Activated T-helper 17 cell treated with anti-CD3 and anti-CD28 coated beads, Interleukin-2, amount 50 U/mL, for 72 hours (primary cell): Measurements from ENCODE around the gene PAEP. TPM values are rescaled to one million over a fixed set of nuclear protein-coding genes. Genes with fewer than 3 reads are reported as not detected.

Experiments used
- ATAC-seq: fragments of 150-1000 bp; cut with Tn5 transposase; replicated peaks from 2 replicates; pipeline ENCODE4 v1.10.0; 2021; ENCODE audit warnings: mild to moderate bottlenecking, moderate library complexity
- H3K27ac Mint-ChIP-seq: one replicate; pipeline ENCODE4 v1.8.0; 2022; ENCODE audit warnings: mixed read lengths
- H3K27me3 Mint-ChIP-seq: one replicate; pipeline ENCODE4 v1.8.0; 2022; ENCODE audit warnings: mixed read lengths
- H3K36me3 Mint-ChIP-seq: one replicate; pipeline ENCODE4 v1.8.0; 2022; ENCODE audit warnings: low read depth, mild to moderate bottlenecking, mixed read lengths
- H3K4me1 Mint-ChIP-seq: one replicate; pipeline ENCODE4 v1.8.0; 2022; ENCODE audit warnings: mixed read lengths
- H3K4me3 Mint-ChIP-seq: one replicate; pipeline ENCODE4 v1.8.0; 2022; ENCODE audit warnings: mild to moderate bottlenecking, mixed read lengths
- H3K9me3 Mint-ChIP-seq: one replicate; pipeline ENCODE4 v1.8.0; 2022; ENCODE audit warnings: mixed read lengths
- total RNA-seq, 2 donors: library from RNA; stranded (reverse); gene quantifications; one replicate each; pipeline ENCODE4 v1.2.3, GENCODE V29; 2022

PAEP gene
- total RNA-seq, 2 donors from 2014 or later: not detected

- no peaks in the 10 kb centered on the region for H3K4me1 Mint-ChIP-seq
- peaks cover 16% of the 10 kb centered on the region for H3K27me3 Mint-ChIP-seq
- no peak overlapping the region for H3K4me3 Mint-ChIP-seq
- no peak for ATAC-seq
- no peak overlapping the region for H3K27ac Mint-ChIP-seq
- H3K36me3 Mint-ChIP-seq: no peaks in the 10 kb centered on the region
- no peaks in the 10 kb centered on the region for H3K9me3 Mint-ChIP-seq
Observed at GRCh38 chr9:135572233-135572632, 10.7 kb downstream of the PAEP start.

- Mint-ChIP-seq H3K27me3 (peaks cover 14% of the 10 kb centered on the region), H3K27ac (no peak overlapping the region), H3K9me3 (no peaks in the 10 kb centered on the region), H3K4me3 (no peak overlapping the region), H3K36me3 (no peaks in the 10 kb centered on the region), H3K4me1 (no peaks in the 10 kb centered on the region)
- no peak for ATAC-seq
Observed at GRCh38 chr9:135573124-135573523, 11.6 kb downstream of the PAEP start.

GRCh38 chr9:135574331-135574730, 12.8 kb downstream of the PAEP start:
- no peaks in the 10 kb centered on the region for H3K4me1 Mint-ChIP-seq
- no peak overlapping the region for H3K27ac Mint-ChIP-seq

DNA sequence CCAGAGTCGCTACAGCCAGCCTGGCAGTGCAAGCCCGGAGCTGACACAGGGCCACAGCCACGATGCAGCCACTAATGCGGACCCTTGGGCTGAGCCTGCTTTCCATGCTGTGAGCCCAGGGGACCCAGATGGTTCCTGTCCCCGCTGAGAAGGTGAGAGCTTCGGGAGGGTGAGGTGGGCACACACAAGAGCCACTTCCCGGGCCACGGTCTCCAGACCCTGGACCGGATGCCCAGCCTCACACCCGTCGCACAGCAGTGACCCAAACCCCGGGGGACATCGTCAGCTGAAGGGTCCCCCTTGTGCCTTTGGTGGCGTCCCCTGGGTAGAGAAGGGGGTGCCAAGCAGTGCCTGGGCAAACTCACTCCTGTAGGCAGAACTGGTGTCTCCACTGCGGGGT, 13.4 kb downstream of the PAEP start:
- no peaks in the 10 kb centered on the region for H3K9me3 Mint-ChIP-seq
- no peaks in the 10 kb centered on the region for H3K36me3 Mint-ChIP-seq
- no peak for ATAC-seq
- H3K4me3 Mint-ChIP-seq: no peak overlapping the region
- no peaks in the 10 kb centered on the region for H3K4me1 Mint-ChIP-seq
- no peak overlapping the region for H3K27ac Mint-ChIP-seq
- H3K27me3 Mint-ChIP-seq: peaks cover 10% of the 10 kb centered on the region

More at GRCh38 chr9:135574331-135574730, 12.8 kb downstream of the PAEP start:
- no peak for ATAC-seq
- H3K9me3 Mint-ChIP-seq: no peaks in the 10 kb centered on the region
- no peak overlapping the region for H3K4me3 Mint-ChIP-seq
- H3K27me3 Mint-ChIP-seq: peaks cover 10% of the 10 kb centered on the region
- no peaks in the 10 kb centered on the region for H3K36me3 Mint-ChIP-seq

DNA sequence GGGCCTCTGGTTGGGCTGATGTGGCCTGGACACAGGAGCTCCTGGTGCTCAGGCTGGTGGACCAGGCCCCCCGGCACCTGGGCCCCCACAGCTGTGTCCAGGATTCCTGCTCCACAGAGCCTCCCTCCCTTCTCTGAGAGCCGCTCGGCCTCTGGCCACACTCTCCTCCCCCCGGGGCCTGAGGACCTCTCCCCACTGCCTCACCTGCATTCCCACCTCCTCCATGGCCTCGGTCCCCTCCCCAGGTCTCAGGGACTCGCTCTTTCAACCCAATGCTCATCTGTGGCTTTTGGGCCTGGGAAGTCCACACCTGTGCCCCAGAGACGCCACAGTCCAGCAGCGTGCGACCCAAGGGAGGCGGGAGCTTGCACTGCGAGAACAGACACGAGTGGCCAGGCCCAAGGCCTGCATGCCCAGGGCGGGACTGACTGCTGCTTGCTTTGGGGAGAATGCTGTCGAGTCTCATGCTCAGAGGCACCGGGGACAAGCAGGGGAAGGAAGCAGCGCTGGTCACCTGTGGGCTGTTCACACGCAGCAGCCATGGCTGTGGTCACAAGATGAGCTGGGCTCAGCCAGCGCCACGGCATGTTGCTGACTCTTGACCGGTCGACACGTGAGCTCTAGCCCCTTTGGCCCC, 14.6 kb downstream of the PAEP start:
- no peak overlapping the region for H3K4me3 Mint-ChIP-seq

GRCh38 chr9:135577256-135577655, 15.7 kb downstream of the PAEP start:
- Mint-ChIP-seq H3K4me3 (no peak overlapping the region), H3K4me1 (no peaks in the 10 kb centered on the region), H3K36me3 (no peaks in the 10 kb centered on the region), H3K27ac (no peak overlapping the region), H3K27me3 (peaks cover 7% of the 10 kb centered on the region), H3K9me3 (no peaks in the 10 kb centered on the region)
- ATAC-seq: no peak

More for the DNA sequence above, 14.6 kb downstream of the PAEP start:
- Mint-ChIP-seq H3K9me3 (no peaks in the 10 kb centered on the region), H3K4me1 (no peaks in the 10 kb centered on the region), H3K36me3 (no peaks in the 10 kb centered on the region), H3K27me3 (peaks cover 4% of the 10 kb centered on the region), H3K27ac (no peak overlapping the region)
- no peak for ATAC-seq

GRCh38 chr9:135579356-135579755, 17.8 kb downstream of the PAEP start:
- Mint-ChIP-seq H3K4me1 (no peaks in the 10 kb centered on the region), H3K4me3 (no peak overlapping the region), H3K27me3 (peaks cover 7% of the 10 kb centered on the region), H3K36me3 (no peaks in the 10 kb centered on the region), H3K27ac (no peak overlapping the region), H3K9me3 (no peaks in the 10 kb centered on the region)
- ATAC-seq: no peak

- H3K9me3 Mint-ChIP-seq: no peaks in the 10 kb centered on the region
- no peaks in the 10 kb centered on the region for H3K36me3 Mint-ChIP-seq
- H3K27ac Mint-ChIP-seq: no peak overlapping the region
- ATAC-seq: no peak
- no peaks in the 10 kb centered on the region for H3K4me1 Mint-ChIP-seq
- H3K27me3 Mint-ChIP-seq: peaks cover 10% of the 10 kb centered on the region
- H3K4me3 Mint-ChIP-seq: no peak overlapping the region
Observed at GRCh38 chr9:135579889-135580660, 18.5 kb downstream of the PAEP start.

GRCh38 chr9:135580664-135581380, 19.3 kb downstream of the PAEP start:
- H3K4me1 Mint-ChIP-seq: no peaks in the 10 kb centered on the region
- H3K9me3 Mint-ChIP-seq: no peaks in the 10 kb centered on the region
- H3K4me3 Mint-ChIP-seq: no peak overlapping the region
- H3K27me3 Mint-ChIP-seq: peaks cover 10% of the 10 kb centered on the region
- no peaks in the 10 kb centered on the region for H3K36me3 Mint-ChIP-seq
- no peak for ATAC-seq
- no peak overlapping the region for H3K27ac Mint-ChIP-seq

- no peak overlapping the region for H3K27ac Mint-ChIP-seq
- H3K4me1 Mint-ChIP-seq: no peaks in the 10 kb centered on the region
- peaks cover 7% of the 10 kb centered on the region for H3K27me3 Mint-ChIP-seq
- H3K36me3 Mint-ChIP-seq: no peaks in the 10 kb centered on the region
- no peak for ATAC-seq
- H3K4me3 Mint-ChIP-seq: no peak overlapping the region
- H3K9me3 Mint-ChIP-seq: no peaks in the 10 kb centered on the region
Observed at GRCh38 chr9:135581636-135582426, 20.3 kb downstream of the PAEP start.

DNA sequence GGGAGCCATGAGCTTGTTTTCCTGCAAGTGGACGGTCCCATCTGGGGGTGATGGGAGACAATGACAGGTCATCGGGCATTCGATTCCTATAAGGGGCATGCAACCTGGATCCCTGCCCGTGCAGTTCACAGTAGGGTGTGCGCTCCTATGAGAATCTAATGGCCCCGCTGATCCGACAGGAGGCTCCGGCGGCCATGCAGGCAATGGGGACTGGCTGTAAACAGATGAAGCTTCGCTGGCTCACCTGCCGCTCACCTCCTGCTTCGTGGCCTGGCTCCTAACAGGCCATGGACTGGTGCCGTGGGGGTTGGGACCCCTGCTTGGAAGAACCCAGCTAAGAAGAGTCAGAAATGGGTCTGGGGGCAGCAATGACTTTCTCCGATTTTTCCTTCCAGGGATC, 21.0 kb downstream of the PAEP start:
- no peaks in the 10 kb centered on the region for H3K4me1 Mint-ChIP-seq
- peaks cover 7% of the 10 kb centered on the region for H3K27me3 Mint-ChIP-seq
- ATAC-seq: no peak
- no peaks in the 10 kb centered on the region for H3K36me3 Mint-ChIP-seq
- no peaks in the 10 kb centered on the region for H3K9me3 Mint-ChIP-seq
- no peak overlapping the region for H3K4me3 Mint-ChIP-seq
- H3K27ac Mint-ChIP-seq: no peak overlapping the region

- H3K36me3 Mint-ChIP-seq: no peaks in the 10 kb centered on the region
- ATAC-seq: no peak
- H3K4me1 Mint-ChIP-seq: no peaks in the 10 kb centered on the region
- no peaks in the 10 kb centered on the region for H3K9me3 Mint-ChIP-seq
- peaks cover 7% of the 10 kb centered on the region for H3K27me3 Mint-ChIP-seq
- no peak overlapping the region for H3K4me3 Mint-ChIP-seq
- no peak overlapping the region for H3K27ac Mint-ChIP-seq
Observed at GRCh38 chr9:135582966-135583687, 21.6 kb downstream of the PAEP start.

- H3K4me3 Mint-ChIP-seq: no peak overlapping the region
- ATAC-seq: no peak
- H3K27ac Mint-ChIP-seq: no peak overlapping the region
- H3K27me3 Mint-ChIP-seq: peaks cover 7% of the 10 kb centered on the region
- no peaks in the 10 kb centered on the region for H3K4me1 Mint-ChIP-seq
- H3K9me3 Mint-ChIP-seq: no peaks in the 10 kb centered on the region
- no peaks in the 10 kb centered on the region for H3K36me3 Mint-ChIP-seq
Observed at GRCh38 chr9:135583688-135584011, 22.1 kb downstream of the PAEP start.

DNA sequence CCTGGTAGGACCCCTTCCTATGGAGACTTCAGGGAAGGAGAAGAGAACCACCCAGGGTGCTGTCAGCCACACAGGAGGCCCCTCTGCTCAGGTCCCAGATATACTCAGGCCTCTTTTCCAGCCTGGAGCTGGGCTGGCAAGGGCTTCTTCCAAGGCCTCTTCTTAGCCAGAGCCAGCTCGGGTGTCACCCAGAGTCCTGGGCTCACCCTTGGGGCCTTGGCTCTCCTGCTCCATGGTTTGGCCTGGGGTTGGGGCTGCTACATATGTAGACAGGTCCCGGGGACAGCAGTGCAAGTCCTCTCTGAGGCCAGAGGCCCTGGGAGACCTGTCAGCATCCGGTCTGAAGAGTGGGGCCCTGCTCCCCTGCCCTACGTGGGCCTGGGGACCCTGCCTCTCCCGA, 22.8 kb downstream of the PAEP start:
- no peaks in the 10 kb centered on the region for H3K9me3 Mint-ChIP-seq
- ATAC-seq: no peak

More for the DNA sequence above, 22.8 kb downstream of the PAEP start:
- Mint-ChIP-seq H3K4me3 (no peak overlapping the region), H3K4me1 (no peaks in the 10 kb centered on the region), H3K27me3 (peaks cover 7% of the 10 kb centered on the region), H3K27ac (no peak overlapping the region), H3K36me3 (no peaks in the 10 kb centered on the region)
